ENCODE data around the gene ZFP36. TPM values are rescaled to one million over a fixed set of nuclear protein-coding genes. Genes with fewer than 3 reads are reported as not detected.

Gene ZFP36
- total RNA-seq, 1 experiment from 2014 or later, result 414 TPM

DNA sequence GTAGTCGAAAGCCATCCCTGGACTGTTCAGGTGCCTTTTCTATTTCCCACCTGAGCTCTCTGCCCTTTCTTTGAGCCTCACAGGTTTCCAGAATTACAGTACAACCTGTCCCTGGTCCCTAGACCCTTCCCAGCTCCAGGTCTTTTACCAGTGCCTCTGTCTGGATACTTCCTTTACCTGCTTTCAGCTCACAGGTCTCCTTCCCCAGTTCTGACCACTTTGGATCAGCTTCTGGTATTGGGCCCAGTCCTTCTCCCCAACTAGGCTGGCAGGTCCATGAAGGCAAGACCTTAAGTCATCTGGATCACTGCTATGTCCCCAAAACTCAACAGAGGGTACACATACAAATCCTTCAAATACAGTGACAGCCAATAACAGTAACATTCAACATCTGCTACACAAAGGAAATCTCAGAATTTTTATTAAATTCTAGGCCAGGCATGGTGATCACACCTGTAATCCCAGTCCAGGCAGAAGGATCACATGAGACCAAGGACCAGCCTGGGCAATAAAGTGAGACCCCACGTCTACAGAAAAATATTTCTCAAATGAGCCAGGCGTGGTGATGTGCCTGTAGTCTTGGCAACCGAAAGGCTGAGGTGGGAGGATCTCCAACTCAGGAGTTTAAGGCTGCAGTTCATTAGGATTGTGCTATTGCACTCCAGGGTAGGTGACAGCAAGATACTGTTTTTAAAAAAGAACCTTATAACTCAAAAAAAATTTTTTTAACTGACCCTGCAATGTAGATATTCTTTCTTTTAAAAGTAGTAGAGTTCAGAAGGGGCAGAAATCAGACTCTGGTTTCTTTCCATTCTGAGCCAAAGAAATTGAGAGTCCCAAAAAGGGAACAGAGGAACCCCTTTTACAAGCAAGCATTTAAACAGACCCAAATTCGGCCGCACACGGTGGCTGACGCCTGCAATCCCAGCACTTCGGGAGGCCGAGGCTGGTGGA is 27.8 kb downstream of the ZFP36 start:
- peak overlapping the region; percentile 29 to 58 for H3K4me3 ChIP-seq (ENCODE audit: low read depth in 2 of 2, low read length in 2 of 2)
- intact Hi-C loops (cut with micrococcal nuclease; ENCODE audit: unreplicated experiment), result no loop called here
- peaks cover 79% of the 10 kb centered on the region for H3K4me1 ChIP-seq (ENCODE audit: control insufficient read depth, insufficient read depth, low read length)
- in situ Hi-C loops (cut with HindIII; ENCODE audit: low pct_unique_long_range_greater_than_20kb, low sequenced_read_pairs), result no loop called here
- peak overlapping the region; percentile 84 for H3K27ac ChIP-seq (ENCODE audit: low read length)
- ChIA-PET POLR2A (interaction anchor here (0.5 to 5.9 kb wide), 43 partner anchors 8 to 871 kb away, joined by 3 to 524 read pairs (median 22); partner anchors contain the start of genes DLL3, DYRK1B, EID2 and EID2B), CTCF (interaction anchor here (1.1 to 1.8 kb wide), 18 partner anchors 8 to 117 kb away, joined by 3 to 34 read pairs (median 10); partner anchors contain the start of genes EID2B, MED29, PAF1 and PLEKHG2)
- no peak for TF ChIP-seq CTCF (IDR thresholded peaks at IDR 0.05)
- no peak for TF ChIP-seq REST (IDR thresholded peaks at IDR 0.05; ENCODE audit: insufficient read depth in 1 of 2, low read depth in 2 of 2, low read length in 1 of 2)
- no peak for TF ChIP-seq POLR2AphosphoS5 (IDR thresholded peaks at IDR 0.05; ENCODE audit: low read depth, low read length)
- no peak for TF ChIP-seq SIN3A (IDR thresholded peaks at IDR 0.05; ENCODE audit: borderline replicate concordance, insufficient read depth, low read depth, low read length)
- TF ChIP-seq TCF7L2 (IDR thresholded peaks at IDR 0.05; ENCODE audit: low read depth, low read length), result no peak
- no TSS peak for BruUV-seq (replicated peaks)
- ATAC-seq (no peak), DNase-seq (ENCODE audit: low read depth, low spot score) (no peak)
- H3K36me3 ChIP-seq (ENCODE audit: control insufficient read depth, insufficient read depth, low read length), result peaks cover 27% of the 10 kb centered on the region
- no peaks in the 10 kb centered on the region for H3K9me3 ChIP-seq (ENCODE audit: control insufficient read depth, insufficient read depth, low read depth, low read length)
- H3K27me3 ChIP-seq (ENCODE audit: control insufficient read depth, insufficient read depth, low read length), result no peaks in the 10 kb centered on the region

GRCh38 chr19:39435499-39436349 is 29.1 kb downstream of the ZFP36 start, which contains the start of gene RPS16:
TSS of gene RPS16 (minus strand) at chr19:39435949. CDS start at chr19:39435895, 54 bp downstream.
- no TSS peak for BruUV-seq (replicated peaks)
- peak; percentile 100 for DNase-seq (ENCODE audit: low read depth, low spot score)
- no peak for TF ChIP-seq POLR2AphosphoS5 (IDR thresholded peaks at IDR 0.05; ENCODE audit: low read depth, low read length)
- TF ChIP-seq TCF7L2 (IDR thresholded peaks at IDR 0.05; ENCODE audit: low read depth, low read length), result no peak
- no peak for TF ChIP-seq SIN3A (IDR thresholded peaks at IDR 0.05; ENCODE audit: borderline replicate concordance, insufficient read depth, low read depth, low read length)
- TF ChIP-seq REST (IDR thresholded peaks at IDR 0.05; ENCODE audit: insufficient read depth in 1 of 2, low read depth in 2 of 2, low read length in 1 of 2), result no peak
- no peak for TF ChIP-seq CTCF (IDR thresholded peaks at IDR 0.05)
- Histone ChIP-seq H3K27ac (ENCODE audit: low read length) (peak within 1 kb of the TSS; percentile 84), H3K4me3 (ENCODE audit: low read depth in 2 of 2, low read length in 2 of 2) (peak within 1 kb of the TSS; percentile 29 to 58), H3K27me3 (ENCODE audit: control insufficient read depth, insufficient read depth, low read length) (no peaks in the 10 kb centered on the region), H3K9me3 (ENCODE audit: control insufficient read depth, insufficient read depth, low read depth, low read length) (no peaks in the 10 kb centered on the region), H3K4me1 (ENCODE audit: control insufficient read depth, insufficient read depth, low read length) (peaks cover 77% of the 10 kb centered on the region), H3K36me3 (ENCODE audit: control insufficient read depth, insufficient read depth, low read length) (peaks cover 27% of the 10 kb centered on the region)
- ATAC-seq, result peak; percentile 87
- in situ Hi-C loops (cut with HindIII; ENCODE audit: low pct_unique_long_range_greater_than_20kb, low sequenced_read_pairs) (no loop called here), intact Hi-C loops (cut with micrococcal nuclease; ENCODE audit: unreplicated experiment) (no loop called here)
- CTCF ChIA-PET, result interaction anchor here (0.5 to 1.8 kb wide), 46 partner anchors 9 to 535 kb away, joined by 3 to 34 read pairs (median 6); partner anchors contain the start of genes DLL3, EID2, EID2B and FBL
- POLR2A ChIA-PET, result interaction anchor here (0.5 to 5.9 kb wide), 129 partner anchors 9 to 1376 kb away, joined by 3 to 524 read pairs (median 5); partner anchors contain the start of genes DLL3, DYRK1B, EID2 and EID2B
